Testis (tissue), 2 donors: Measurements from ENCODE around the gene LRRC36.

Source experiments
- POLR2A ChIP-seq: fragments of 450-650 bp; IDR thresholded peaks from one replicate; pipeline ENCODE4 v1.6.1; 2017; ENCODE audit warnings: antibody characterized with exemption, mild to moderate bottlenecking, moderate library complexity
- TF ChIP-seq, protein P1 (sequence below), 3 experiments: fragments of 450-650 bp in 2 of 3; fragments of 200-600 bp in 1 of 3; sonication (generic) in 1 of 3; IDR thresholded peaks; one replicate each; pipeline ENCODE4 v1.5.1; 2016 to 2019; ENCODE audit warnings: antibody characterized with exemption in 3 of 3, mild to moderate bottlenecking in 2 of 3, moderate library complexity in 1 of 3

- no peak for TF ChIP-seq POLR2A
- TF ChIP-seq, protein P1, sequence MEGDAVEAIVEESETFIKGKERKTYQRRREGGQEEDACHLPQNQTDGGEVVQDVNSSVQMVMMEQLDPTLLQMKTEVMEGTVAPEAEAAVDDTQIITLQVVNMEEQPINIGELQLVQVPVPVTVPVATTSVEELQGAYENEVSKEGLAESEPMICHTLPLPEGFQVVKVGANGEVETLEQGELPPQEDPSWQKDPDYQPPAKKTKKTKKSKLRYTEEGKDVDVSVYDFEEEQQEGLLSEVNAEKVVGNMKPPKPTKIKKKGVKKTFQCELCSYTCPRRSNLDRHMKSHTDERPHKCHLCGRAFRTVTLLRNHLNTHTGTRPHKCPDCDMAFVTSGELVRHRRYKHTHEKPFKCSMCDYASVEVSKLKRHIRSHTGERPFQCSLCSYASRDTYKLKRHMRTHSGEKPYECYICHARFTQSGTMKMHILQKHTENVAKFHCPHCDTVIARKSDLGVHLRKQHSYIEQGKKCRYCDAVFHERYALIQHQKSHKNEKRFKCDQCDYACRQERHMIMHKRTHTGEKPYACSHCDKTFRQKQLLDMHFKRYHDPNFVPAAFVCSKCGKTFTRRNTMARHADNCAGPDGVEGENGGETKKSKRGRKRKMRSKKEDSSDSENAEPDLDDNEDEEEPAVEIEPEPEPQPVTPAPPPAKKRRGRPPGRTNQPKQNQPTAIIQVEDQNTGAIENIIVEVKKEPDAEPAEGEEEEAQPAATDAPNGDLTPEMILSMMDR (IDR thresholded peaks at IDR 0.05) = no peak
Measured at GRCh38 chr16:67302076-67302475, 24.5 kb upstream of the LRRC36 start.
